NCI-H2081 (cell line): ENCODE data around the gene S1PR4.

Source experiments
- DNase-seq, 2 experiments: peaks; one replicate each; lab custom pipeline; 2025; lab: John Stamatoyannopoulos, UW

Gene S1PR4, protein sequence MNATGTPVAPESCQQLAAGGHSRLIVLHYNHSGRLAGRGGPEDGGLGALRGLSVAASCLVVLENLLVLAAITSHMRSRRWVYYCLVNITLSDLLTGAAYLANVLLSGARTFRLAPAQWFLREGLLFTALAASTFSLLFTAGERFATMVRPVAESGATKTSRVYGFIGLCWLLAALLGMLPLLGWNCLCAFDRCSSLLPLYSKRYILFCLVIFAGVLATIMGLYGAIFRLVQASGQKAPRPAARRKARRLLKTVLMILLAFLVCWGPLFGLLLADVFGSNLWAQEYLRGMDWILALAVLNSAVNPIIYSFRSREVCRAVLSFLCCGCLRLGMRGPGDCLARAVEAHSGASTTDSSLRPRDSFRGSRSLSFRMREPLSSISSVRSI

DNA sequence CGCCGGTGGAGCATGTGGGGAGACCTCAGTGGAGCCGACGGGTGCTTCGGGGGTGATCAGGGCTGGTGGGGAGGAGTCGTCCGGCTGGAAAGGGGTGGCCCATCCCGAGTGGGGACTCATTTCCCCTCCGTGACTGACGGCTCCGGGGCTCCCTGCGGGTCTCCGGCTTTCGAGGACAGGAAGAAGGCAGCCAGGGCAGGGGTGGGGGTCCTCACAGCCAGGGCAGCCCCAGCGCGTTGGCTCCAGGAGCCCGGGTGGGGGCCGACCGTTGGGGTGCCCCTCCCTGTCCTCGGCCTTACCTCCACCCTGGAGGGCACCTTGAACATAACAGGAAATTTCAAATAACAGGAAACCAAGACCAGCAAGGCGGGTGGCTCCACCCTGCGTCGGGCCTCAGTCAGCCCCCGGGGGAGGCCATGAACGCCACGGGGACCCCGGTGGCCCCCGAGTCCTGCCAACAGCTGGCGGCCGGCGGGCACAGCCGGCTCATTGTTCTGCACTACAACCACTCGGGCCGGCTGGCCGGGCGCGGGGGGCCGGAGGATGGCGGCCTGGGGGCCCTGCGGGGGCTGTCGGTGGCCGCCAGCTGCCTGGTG lies at the start of gene S1PR4:
S1PR4 (plus strand) TSS at position 393 of the 596 bp plus-strand sequence; CDS start at position 417, 24 bp downstream.
- no peak for DNase-seq

DNA sequence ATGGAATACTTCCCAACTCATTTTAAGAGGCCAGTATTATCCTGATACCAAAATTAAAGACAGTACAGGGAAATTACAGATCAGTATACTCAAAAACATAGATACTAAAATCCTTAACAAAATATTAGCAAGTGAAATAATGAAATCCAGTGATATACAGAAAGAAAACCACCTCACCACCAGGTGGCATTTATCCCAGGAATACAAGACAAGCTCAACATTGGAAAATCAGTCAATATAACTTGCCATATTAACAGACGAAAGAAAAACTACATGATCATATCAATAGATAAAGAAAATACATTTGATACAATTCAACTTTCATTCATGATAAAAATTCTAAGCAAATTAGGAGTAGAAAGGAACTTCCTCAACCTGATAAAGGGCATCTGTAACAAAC lies 49.5 kb upstream of the S1PR4 start:
- DNase-seq, result peak in 1 of 2 experiments; percentile 16

- DNase-seq, result no peak
These were observed 47.4 kb upstream of the S1PR4 start for GRCh38 chr19:3131168-3131567.

GRCh38 chr19:3132971-3133792 lies 45.4 kb upstream of the S1PR4 start:
- peak; percentile 89 to 96 for DNase-seq

- DNase-seq, result no peak
These were observed 44.8 kb upstream of the S1PR4 start for GRCh38 chr19:3133793-3134116.

DNA sequence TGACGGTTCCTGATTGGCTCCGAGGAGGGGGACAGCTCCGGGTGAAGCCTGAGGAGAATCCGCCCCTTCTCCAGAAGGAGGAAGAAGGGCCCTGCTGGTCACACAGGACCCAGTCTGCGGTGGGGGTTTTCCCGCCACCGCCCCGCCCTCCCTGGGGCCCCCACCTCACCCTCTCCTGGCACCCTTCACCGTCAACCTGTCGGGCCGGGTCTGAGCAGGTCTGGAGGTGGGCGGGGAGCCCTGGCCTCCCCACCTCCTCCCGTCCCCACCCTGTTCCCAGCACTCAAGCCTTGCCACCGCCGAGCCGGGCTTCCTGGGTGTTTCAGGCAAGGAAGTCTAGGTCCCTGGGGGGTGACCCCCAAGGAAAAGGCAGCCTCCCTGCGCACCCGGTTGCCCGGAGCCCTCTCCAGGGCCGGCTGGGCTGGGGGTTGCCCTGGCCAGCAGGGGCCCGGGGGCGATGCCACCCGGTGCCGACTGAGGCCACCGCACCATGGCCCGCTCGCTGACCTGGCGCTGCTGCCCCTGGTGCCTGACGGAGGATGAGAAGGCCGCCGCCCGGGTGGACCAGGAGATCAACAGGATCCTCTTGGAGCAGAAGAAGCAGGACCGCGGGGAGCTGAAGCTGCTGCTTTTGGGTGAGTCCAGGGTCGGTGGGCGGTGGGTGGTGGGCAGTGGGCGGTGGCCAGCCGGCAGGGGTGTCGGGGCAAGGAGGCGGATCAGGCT lies 42.4 kb upstream of the S1PR4 start, which contains the start of gene GNA15:
GNA15 (plus strand) TSS at position 73 of the 723 bp plus-strand sequence; CDS start at position 491, 418 bp downstream.
- DNase-seq, result no peak

GRCh38 chr19:3136684-3137055 lies 41.9 kb upstream of the S1PR4 start:
- DNase-seq, result no peak

- no peak for DNase-seq
These were observed 41.5 kb upstream of the S1PR4 start for GRCh38 chr19:3137119-3137518.

- DNase-seq, result no peak
These were observed 40.3 kb upstream of the S1PR4 start for GRCh38 chr19:3138268-3138667.

- no peak for DNase-seq
These were observed 37.9 kb upstream of the S1PR4 start for GRCh38 chr19:3140667-3141038.

GRCh38 chr19:3142292-3142670 lies 36.3 kb upstream of the S1PR4 start:
- DNase-seq, result no peak

- no peak for DNase-seq
These were observed 35.7 kb upstream of the S1PR4 start for GRCh38 chr19:3142781-3143337.

DNA sequence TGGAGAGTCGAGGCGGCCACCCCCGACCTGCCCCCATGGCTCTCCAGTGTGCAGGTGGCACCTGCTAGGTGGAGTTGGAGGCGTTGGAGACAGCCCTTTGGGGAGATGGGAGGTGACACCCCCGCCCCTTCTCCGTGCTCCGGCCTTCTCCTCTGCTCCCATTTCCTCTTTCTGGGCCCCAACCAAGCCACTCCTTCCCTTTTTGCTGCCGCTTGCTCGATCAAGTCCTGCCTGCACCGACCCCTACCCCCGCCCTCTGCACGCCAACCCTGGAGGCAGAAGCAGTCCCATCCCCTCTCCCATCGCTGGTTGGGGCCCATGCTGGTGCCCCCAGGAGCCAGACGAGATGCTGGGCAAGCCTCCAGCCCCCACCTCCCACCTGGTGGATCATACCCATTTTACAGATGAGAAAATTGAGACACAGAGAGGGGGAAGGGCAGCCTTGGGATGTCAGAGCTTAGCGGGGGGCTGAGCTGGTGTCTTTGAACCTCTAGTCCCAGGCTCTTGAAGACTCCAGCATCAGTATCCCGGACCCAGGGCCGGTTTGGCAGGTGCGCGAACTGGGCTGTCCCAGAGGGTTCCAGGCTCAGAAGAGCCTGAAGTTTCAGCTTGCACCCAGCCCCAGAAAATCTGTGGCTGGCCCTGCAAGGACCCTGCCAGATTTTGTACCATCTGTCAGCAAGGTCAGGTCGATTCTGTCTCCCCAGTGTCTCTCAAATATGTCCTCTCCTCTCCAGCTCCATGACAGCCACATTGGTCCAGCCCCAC lies 32.5 kb upstream of the S1PR4 start:
- DNase-seq, result no peak

DNA sequence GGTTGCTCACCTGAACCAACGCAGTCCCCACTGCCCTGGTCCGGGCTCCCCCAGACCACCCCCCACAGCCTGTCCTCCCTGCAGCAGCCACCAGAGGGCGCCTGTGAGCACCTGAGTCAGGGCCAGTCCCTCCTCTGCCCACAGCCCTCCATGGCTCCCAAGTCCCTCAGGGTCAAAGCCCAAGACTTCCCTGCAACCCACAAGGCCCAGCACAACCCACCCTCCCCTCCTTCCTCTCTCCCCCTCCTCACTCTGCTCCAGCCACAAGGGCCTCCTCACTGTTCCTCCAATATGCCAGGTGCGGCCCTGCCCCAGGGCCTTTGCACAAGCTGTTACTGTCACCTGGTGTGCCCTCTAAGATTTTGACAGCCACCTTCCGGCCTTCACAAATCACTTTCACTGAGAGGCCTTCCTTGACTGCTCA lies 31.9 kb upstream of the S1PR4 start:
- DNase-seq, result no peak

DNA sequence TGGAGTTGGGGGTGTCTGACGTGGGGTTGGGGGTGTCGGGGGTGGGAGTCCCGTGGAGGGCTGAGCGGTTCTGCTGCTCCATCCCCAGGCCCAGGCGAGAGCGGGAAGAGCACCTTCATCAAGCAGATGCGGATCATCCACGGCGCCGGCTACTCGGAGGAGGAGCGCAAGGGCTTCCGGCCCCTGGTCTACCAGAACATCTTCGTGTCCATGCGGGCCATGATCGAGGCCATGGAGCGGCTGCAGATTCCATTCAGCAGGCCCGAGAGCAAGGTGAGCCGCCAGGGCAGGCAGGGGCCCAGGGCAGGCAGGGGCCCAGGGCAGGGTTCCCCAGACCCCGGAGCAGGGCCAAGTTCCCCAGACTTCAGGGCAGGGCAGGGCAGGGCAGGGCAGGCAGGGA lies 30.1 kb upstream of the S1PR4 start:
- DNase-seq, result no peak

- no peak for DNase-seq
These were observed 29.5 kb upstream of the S1PR4 start for GRCh38 chr19:3149089-3149488.

DNA sequence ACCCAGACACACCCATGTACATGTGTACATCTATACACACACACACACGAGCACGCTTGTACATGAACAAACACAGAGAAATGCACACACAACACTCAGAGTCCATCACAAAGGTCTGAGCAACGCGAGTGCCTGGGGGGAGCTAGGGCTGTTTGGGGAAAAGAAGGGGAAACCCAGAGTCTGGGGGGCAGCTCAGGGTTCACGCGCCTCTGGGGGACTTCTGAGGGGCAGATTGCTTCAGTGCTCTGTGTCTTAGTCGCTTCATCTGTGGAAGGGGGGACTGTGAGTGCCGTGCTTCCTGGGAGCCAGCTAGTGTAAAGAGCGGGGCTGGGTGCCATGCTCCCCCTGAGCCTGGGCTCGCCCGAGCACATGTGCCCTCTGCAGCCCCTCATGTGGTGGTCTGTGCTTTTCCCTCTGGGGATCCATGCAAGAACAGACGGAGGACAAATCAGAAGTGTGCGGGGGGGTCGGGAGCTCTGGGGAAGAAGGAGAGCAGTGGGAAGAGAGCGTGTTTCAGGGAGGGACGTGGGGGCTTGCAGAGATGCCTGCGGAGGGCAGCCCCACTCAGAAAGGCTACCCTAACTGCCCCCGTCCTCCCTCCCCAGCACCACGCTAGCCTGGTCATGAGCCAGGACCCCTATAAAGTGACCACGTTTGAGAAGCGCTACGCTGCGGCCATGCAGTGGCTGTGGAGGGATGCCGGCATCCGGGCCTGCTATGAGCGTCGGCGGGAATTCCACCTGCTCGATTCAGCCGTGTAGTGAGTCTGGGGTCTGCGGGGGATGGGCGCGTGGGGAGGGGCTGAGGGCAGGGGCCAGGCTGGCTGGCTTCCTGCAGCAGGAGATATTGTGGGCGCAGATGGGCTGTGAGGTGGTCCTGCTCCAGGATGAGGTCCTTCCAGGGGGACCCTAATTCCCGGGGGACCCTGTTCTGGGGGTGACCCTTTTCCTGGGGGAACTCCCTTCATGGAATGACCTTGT lies 28.8 kb upstream of the S1PR4 start:
- DNase-seq, result no peak

- no peak for DNase-seq
These were observed 27.7 kb upstream of the S1PR4 start for GRCh38 chr19:3150739-3151329.
